Activated T-helper 2 cell treated with anti-CD3 and anti-CD28 coated beads, Interferon-gamma antibody, Interleukin-2, Interleukin-4, amounts not matched to agents 10 μg/mL and 5 μg/mL and 100 μg/mL, durations not matched to agents 14 hours and 24 hours and 36 hours (primary cell): ENCODE data around the gene RAB4A. TPM values are rescaled to one million over a fixed set of nuclear protein-coding genes. Genes with fewer than 3 reads are reported as not detected.
A peak's percentile ranks its signal among the peaks of the same experiment; 100 is the strongest.
"Not testable (repeated sequence)": the region's sequence is repeated elsewhere in the genome, so short reads cannot be mapped to it uniquely, and the experiment has no call there.

Source experiments
- DNase-seq: peaks from one replicate; pipeline ENCODE4 v3.0.0; 2021; ENCODE audit warnings: low spot score
- H3K27ac Mint-ChIP-seq: one replicate; pipeline ENCODE4 v1.8.0; 2021; ENCODE audit warnings: mixed read lengths
- H3K27me3 Mint-ChIP-seq: one replicate; pipeline ENCODE4 v1.8.0; 2021; ENCODE audit warnings: low read depth, mixed read lengths
- H3K36me3 Mint-ChIP-seq: one replicate; pipeline ENCODE4 v1.8.0; 2021; ENCODE audit warnings: low read depth, mixed read lengths
- H3K4me1 Mint-ChIP-seq: one replicate; pipeline ENCODE4 v1.8.0; 2021; ENCODE audit warnings: low read depth, mixed read lengths
- H3K4me3 Mint-ChIP-seq: one replicate; pipeline ENCODE4 v1.8.0; 2021; ENCODE audit warnings: low read depth, mild to moderate bottlenecking, moderate library complexity, mixed read lengths
- H3K9me3 Mint-ChIP-seq: one replicate; pipeline ENCODE4 v1.8.0; 2021; ENCODE audit warnings: mixed read lengths
- intact Hi-C: fragments of 100-400 bp; cut with micrococcal nuclease; formaldehyde crosslinking; loops from one replicate; pipeline ENCODE4 v1.15.1; 2023
- total RNA-seq: library from RNA; stranded (reverse); gene quantifications from 2 replicates; pipeline ENCODE4 v1.2.3, GENCODE V29; 2022

Gene RAB4A
- total RNA-seq, 1 donor from 2014 or later, result 25.7 TPM

GRCh38 chr1:229280921-229281320, 10.0 kb downstream of the RAB4A start:
- intact Hi-C loops, result no loop called here
- H3K9me3 Mint-ChIP-seq, result peaks cover 9% of the 10 kb centered on the region
- no peak overlapping the region for H3K27ac Mint-ChIP-seq
- peaks cover 18% of the 10 kb centered on the region for H3K36me3 Mint-ChIP-seq
- H3K27me3 Mint-ChIP-seq, result no peaks in the 10 kb centered on the region
- DNase-seq, result no peak
- H3K4me3 Mint-ChIP-seq, result no peak overlapping the region
- peaks cover 35% of the 10 kb centered on the region for H3K4me1 Mint-ChIP-seq

- no peak for DNase-seq
- Mint-ChIP-seq H3K9me3 (peaks cover 9% of the 10 kb centered on the region), H3K4me3 (no peak overlapping the region), H3K36me3 (peaks cover 18% of the 10 kb centered on the region), H3K27ac (no peak overlapping the region), H3K27me3 (no peaks in the 10 kb centered on the region), H3K4me1 (peaks cover 38% of the 10 kb centered on the region)
- intact Hi-C loops, result no loop called here
These were observed 10.5 kb downstream of the RAB4A start for GRCh38 chr1:229281339-229281926.

GRCh38 chr1:229282295-229282823, 11.4 kb downstream of the RAB4A start:
- no peak for DNase-seq
- intact Hi-C loops, result no loop called here
- peaks cover 18% of the 10 kb centered on the region for H3K36me3 Mint-ChIP-seq
- H3K27me3 Mint-ChIP-seq, result no peaks in the 10 kb centered on the region
- H3K27ac Mint-ChIP-seq, result no peak overlapping the region
- no peak overlapping the region for H3K4me3 Mint-ChIP-seq
- H3K9me3 Mint-ChIP-seq, result peaks cover 9% of the 10 kb centered on the region
- H3K4me1 Mint-ChIP-seq, result peaks cover 46% of the 10 kb centered on the region

- Mint-ChIP-seq H3K4me1 (peaks cover 53% of the 10 kb centered on the region), H3K4me3 (no peak overlapping the region), H3K27ac (no peak overlapping the region), H3K27me3 (no peaks in the 10 kb centered on the region), H3K9me3 (peaks cover 9% of the 10 kb centered on the region), H3K36me3 (peaks cover 19% of the 10 kb centered on the region)
- intact Hi-C loops, result no loop called here
- no peak for DNase-seq
These were observed 12.3 kb downstream of the RAB4A start for GRCh38 chr1:229283183-229283611.

- Mint-ChIP-seq H3K27ac (no peak overlapping the region), H3K4me1 (peaks cover 58% of the 10 kb centered on the region), H3K9me3 (peaks cover 9% of the 10 kb centered on the region), H3K4me3 (no peak overlapping the region), H3K27me3 (no peaks in the 10 kb centered on the region), H3K36me3 (peaks cover 32% of the 10 kb centered on the region)
- intact Hi-C loops, result loop anchor here (5.0 kb wide), 1 partner anchor 42 kb away; no protein-coding TSS in a partner anchor
- DNase-seq, result no peak
These were observed 14.0 kb downstream of the RAB4A start for GRCh38 chr1:229284887-229285286.

- peaks cover 54% of the 10 kb centered on the region for H3K4me1 Mint-ChIP-seq
- H3K9me3 Mint-ChIP-seq, result peaks cover 9% of the 10 kb centered on the region
- H3K36me3 Mint-ChIP-seq, result peaks cover 38% of the 10 kb centered on the region
- intact Hi-C loops, result loop anchor here (5.0 kb wide), 1 partner anchor 42 kb away; no protein-coding TSS in a partner anchor
- H3K27me3 Mint-ChIP-seq, result no peaks in the 10 kb centered on the region
- H3K4me3 Mint-ChIP-seq, result no peak overlapping the region
- H3K27ac Mint-ChIP-seq, result peak overlapping the region; percentile 38
- DNase-seq, result no peak
These were observed 14.5 kb downstream of the RAB4A start for GRCh38 chr1:229285440-229285839.

GRCh38 chr1:229286099-229286766, 15.3 kb downstream of the RAB4A start:
- intact Hi-C loops, result loop anchor here (2.0 to 5.0 kb wide), 3 partner anchors 15 to 155 kb away; partner anchors contain the start of gene RAB4A
- Mint-ChIP-seq H3K4me1 (peaks cover 48% of the 10 kb centered on the region), H3K27me3 (no peaks in the 10 kb centered on the region), H3K9me3 (peaks cover 9% of the 10 kb centered on the region), H3K36me3 (peaks cover 46% of the 10 kb centered on the region), H3K27ac (peak overlapping the region; percentile 36), H3K4me3 (no peak overlapping the region)
- no peak for DNase-seq

GRCh38 chr1:229287267-229287666, 16.4 kb downstream of the RAB4A start:
- Mint-ChIP-seq H3K4me1 (peaks cover 42% of the 10 kb centered on the region), H3K36me3 (peaks cover 47% of the 10 kb centered on the region), H3K9me3 (peaks cover 9% of the 10 kb centered on the region), H3K27me3 (no peaks in the 10 kb centered on the region), H3K27ac (no peak overlapping the region), H3K4me3 (no peak overlapping the region)
- no peak for DNase-seq
- intact Hi-C loops, result loop anchor here (2.0 to 5.0 kb wide), 3 partner anchors 16 to 154 kb away; partner anchors contain the start of gene RAB4A

- Mint-ChIP-seq H3K9me3 (no peaks in the 10 kb centered on the region), H3K4me3 (no peak overlapping the region), H3K4me1 (peaks cover 34% of the 10 kb centered on the region), H3K27me3 (no peaks in the 10 kb centered on the region), H3K36me3 (peaks cover 38% of the 10 kb centered on the region), H3K27ac (no peak overlapping the region)
- no peak for DNase-seq
- intact Hi-C loops, result loop anchor here (5.0 kb wide), 1 partner anchor 39 kb away; no protein-coding TSS in a partner anchor
These were observed 17.6 kb downstream of the RAB4A start for GRCh38 chr1:229288516-229288915.

- H3K4me3 Mint-ChIP-seq, intact Hi-C loops, H3K27ac Mint-ChIP-seq, H3K9me3 Mint-ChIP-seq, H3K27me3 Mint-ChIP-seq, DNase-seq: not testable (repeated sequence)
- H3K36me3 Mint-ChIP-seq, result peaks cover 42% of the 10 kb centered on the region
- peaks cover 19% of the 10 kb centered on the region for H3K4me1 Mint-ChIP-seq
These were observed 20.8 kb downstream of the RAB4A start for GRCh38 chr1:229291686-229292085.

- no peak overlapping the region for H3K27ac Mint-ChIP-seq
- H3K4me1 Mint-ChIP-seq, result peaks cover 3% of the 10 kb centered on the region
- no peaks in the 10 kb centered on the region for H3K9me3 Mint-ChIP-seq
- H3K4me3 Mint-ChIP-seq, result no peak overlapping the region
- peaks cover 40% of the 10 kb centered on the region for H3K36me3 Mint-ChIP-seq
- no peaks in the 10 kb centered on the region for H3K27me3 Mint-ChIP-seq
- no peak for DNase-seq
- intact Hi-C loops, result no loop called here
These were observed 22.8 kb downstream of the RAB4A start for GRCh38 chr1:229293528-229294204.

- no peaks in the 10 kb centered on the region for H3K27me3 Mint-ChIP-seq
- H3K4me3 Mint-ChIP-seq, result no peak overlapping the region
- no peak for DNase-seq
- no peaks in the 10 kb centered on the region for H3K9me3 Mint-ChIP-seq
- peaks cover 10% of the 10 kb centered on the region for H3K4me1 Mint-ChIP-seq
- no peak overlapping the region for H3K27ac Mint-ChIP-seq
- intact Hi-C loops, result no loop called here
- peaks cover 38% of the 10 kb centered on the region for H3K36me3 Mint-ChIP-seq
These were observed 24.8 kb downstream of the RAB4A start for GRCh38 chr1:229295745-229296144.
